ENCODE measurements around the gene ADGRL4.

ADGRL4 gene

DNA sequence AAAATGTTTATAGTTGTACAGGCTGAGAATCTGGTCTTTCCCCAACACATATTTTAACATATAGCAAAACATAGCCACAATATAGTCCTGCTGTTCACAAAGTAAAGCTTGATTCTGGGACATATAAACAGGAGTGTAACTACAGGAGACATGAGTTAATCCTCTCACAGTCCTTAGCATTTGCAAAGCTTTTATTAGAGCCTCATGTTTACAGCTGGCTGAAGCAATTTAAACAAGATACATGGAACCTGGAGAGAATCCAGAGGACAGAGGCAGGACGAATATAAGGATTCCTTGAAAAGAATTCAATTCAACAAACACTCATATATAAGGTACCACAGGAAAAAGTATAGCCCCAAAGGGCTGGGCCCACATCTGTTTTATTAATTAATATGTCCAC lies 163.4 kb downstream of the ADGRL4 start:
- WGBS, 2 experiments (ENCODE audit: insufficient coverage in 2 of 2) = no CpG with 5 or more reads among the region's 1 CpG
- no peaks in the 10 kb centered on the region for H3K36me3 ChIP-seq (ENCODE audit: control insufficient read depth, insufficient read depth, low read length)

DNA sequence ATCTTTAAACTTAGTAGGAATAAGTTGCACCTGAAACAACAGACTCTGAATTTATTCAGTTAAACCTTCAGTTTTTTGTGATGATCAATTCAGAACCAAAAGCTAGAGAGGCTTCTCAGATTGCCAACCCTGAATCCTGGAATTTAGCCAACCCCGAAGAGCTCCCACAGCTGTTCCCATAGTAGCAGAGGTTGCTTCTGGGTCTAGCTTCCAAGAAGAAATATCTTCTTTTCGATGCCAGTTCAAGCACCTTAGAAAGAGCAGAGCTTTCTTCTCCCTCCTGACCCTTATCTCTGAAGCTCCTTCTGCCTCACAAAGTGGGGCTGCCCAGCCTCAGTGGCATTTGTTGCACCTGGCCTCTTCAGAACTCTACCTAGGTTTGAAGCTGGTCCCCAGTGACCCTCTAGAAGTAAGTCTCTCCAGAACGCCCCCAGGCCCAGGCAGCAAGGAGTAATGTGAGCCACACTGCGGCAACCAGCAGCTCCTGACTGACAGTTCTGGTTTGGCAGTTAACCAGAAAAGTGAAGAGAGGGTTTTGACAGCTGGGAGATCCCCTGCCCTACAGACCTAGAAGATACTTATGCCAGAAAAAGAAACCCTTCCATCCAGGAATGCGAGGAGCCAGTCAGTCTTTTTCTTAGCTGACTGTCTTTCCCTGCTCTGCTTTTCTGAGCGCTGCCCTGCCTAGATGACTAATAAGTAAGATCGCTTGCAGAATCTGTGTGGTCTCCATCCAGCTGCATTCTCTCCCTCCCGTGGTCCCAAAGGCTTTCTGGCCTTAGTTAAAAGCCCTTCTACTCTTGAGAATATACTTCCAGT lies 165.9 kb downstream of the ADGRL4 start:
- peak overlapping the region; percentile 62 for H3K27ac ChIP-seq (ENCODE audit: low read depth, low read length, severe bottlenecking)
- H3K9me3 ChIP-seq (ENCODE audit: control insufficient read depth, low read length) = no peaks in the 10 kb centered on the region
- WGBS, 2 experiments (ENCODE audit: insufficient coverage in 2 of 2) = 62 to 68% methylated on average over 8 of the region's 8 CpGs
- H3K4me3 ChIP-seq (ENCODE audit: extremely low read depth, insufficient read depth, low read length, poor library complexity, severe bottlenecking) = no peak overlapping the region
- H3K4me1 ChIP-seq (ENCODE audit: control insufficient read depth, insufficient read depth, low read length, poor library complexity, severe bottlenecking) = peaks cover 13% of the 10 kb centered on the region
- H3K36me3 ChIP-seq (ENCODE audit: control insufficient read depth, insufficient read depth, low read length) = no peaks in the 10 kb centered on the region

More for the DNA sequence above, 163.4 kb downstream of the ADGRL4 start:
- Histone ChIP-seq H3K4me1 (ENCODE audit: control insufficient read depth, insufficient read depth, low read length, poor library complexity, severe bottlenecking) (peaks cover 13% of the 10 kb centered on the region), H3K27ac (ENCODE audit: low read depth, low read length, severe bottlenecking) (no peak overlapping the region), H3K4me3 (ENCODE audit: extremely low read depth, insufficient read depth, low read length, poor library complexity, severe bottlenecking) (no peak overlapping the region), H3K9me3 (ENCODE audit: control insufficient read depth, low read length) (no peaks in the 10 kb centered on the region)
